ENCODE measurements around the gene RANBP17.

The RANBP17 gene

DNA sequence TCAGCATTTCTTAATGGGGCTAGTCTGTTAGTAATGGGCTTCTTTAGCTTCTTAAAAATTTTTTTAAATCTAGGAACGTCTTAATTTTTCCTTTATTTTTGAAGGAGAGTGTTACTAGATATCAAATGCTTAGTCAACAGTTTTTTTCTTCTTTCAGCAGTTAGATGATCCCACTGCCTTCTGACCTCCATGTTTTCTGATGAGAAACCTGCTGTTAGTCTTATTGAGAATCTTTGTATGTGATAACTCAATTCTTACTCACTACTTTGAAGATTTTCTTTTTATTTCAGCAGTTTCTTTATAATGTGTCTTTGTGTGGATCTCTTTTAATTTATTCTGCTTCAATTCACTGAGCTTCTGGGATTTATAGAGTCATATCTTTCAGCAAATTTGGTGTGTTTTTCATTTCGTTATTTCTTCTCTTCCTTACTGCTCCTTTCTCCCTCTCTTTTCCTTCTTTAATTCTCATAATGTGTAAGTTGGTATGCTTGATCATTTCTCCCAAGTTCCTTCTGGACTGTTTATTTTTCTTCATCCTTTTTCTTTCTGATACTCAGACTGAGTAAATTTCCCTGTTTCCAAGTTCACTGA lies 205.8 kb downstream of the RANBP17 start:
- H3K36me3 Mint-ChIP-seq (ENCODE audit: low read depth): peaks cover 83% of the 10 kb centered on the region
- H3K9me3 Mint-ChIP-seq: peaks cover 57% of the 10 kb centered on the region
- H3K4me3 Mint-ChIP-seq: no peak overlapping the region
- H3K27ac Mint-ChIP-seq: no peak overlapping the region
- TF ChIP-seq, protein P1, sequence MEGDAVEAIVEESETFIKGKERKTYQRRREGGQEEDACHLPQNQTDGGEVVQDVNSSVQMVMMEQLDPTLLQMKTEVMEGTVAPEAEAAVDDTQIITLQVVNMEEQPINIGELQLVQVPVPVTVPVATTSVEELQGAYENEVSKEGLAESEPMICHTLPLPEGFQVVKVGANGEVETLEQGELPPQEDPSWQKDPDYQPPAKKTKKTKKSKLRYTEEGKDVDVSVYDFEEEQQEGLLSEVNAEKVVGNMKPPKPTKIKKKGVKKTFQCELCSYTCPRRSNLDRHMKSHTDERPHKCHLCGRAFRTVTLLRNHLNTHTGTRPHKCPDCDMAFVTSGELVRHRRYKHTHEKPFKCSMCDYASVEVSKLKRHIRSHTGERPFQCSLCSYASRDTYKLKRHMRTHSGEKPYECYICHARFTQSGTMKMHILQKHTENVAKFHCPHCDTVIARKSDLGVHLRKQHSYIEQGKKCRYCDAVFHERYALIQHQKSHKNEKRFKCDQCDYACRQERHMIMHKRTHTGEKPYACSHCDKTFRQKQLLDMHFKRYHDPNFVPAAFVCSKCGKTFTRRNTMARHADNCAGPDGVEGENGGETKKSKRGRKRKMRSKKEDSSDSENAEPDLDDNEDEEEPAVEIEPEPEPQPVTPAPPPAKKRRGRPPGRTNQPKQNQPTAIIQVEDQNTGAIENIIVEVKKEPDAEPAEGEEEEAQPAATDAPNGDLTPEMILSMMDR (IDR thresholded peaks at IDR 0.05): no peak
- H3K4me1 Mint-ChIP-seq: no peaks in the 10 kb centered on the region
- DNase-seq: no peak
- no peaks in the 10 kb centered on the region for H3K27me3 Mint-ChIP-seq (ENCODE audit: low read depth, poor library complexity)

DNA sequence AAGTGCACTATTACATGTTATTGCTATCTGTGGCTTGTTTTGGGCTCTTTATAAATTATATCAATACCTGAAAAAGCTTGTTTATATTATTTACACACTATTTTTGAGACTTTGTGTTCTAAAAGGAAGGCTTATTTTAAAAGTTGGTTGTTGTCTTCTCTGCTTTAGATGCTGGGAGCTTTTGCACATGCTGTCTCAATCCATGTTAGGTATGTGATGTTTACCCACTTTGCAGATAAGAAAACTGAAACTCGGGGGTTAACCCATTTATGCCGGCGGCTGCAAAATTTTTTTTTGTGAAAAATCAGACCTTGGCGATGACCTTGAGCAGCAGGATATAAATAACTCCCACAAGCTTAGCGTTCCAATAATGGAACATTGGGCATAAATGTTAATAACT lies 212.9 kb downstream of the RANBP17 start:
- TF ChIP-seq, protein P1 (IDR thresholded peaks at IDR 0.05): no peak
- Mint-ChIP-seq H3K4me1 (no peaks in the 10 kb centered on the region), H3K9me3 (peaks cover 28% of the 10 kb centered on the region), H3K36me3 (ENCODE audit: low read depth) (peaks cover 58% of the 10 kb centered on the region), H3K27me3 (ENCODE audit: low read depth, poor library complexity) (no peaks in the 10 kb centered on the region), H3K27ac (no peak overlapping the region), H3K4me3 (no peak overlapping the region)
- DNase-seq: no peak

DNA sequence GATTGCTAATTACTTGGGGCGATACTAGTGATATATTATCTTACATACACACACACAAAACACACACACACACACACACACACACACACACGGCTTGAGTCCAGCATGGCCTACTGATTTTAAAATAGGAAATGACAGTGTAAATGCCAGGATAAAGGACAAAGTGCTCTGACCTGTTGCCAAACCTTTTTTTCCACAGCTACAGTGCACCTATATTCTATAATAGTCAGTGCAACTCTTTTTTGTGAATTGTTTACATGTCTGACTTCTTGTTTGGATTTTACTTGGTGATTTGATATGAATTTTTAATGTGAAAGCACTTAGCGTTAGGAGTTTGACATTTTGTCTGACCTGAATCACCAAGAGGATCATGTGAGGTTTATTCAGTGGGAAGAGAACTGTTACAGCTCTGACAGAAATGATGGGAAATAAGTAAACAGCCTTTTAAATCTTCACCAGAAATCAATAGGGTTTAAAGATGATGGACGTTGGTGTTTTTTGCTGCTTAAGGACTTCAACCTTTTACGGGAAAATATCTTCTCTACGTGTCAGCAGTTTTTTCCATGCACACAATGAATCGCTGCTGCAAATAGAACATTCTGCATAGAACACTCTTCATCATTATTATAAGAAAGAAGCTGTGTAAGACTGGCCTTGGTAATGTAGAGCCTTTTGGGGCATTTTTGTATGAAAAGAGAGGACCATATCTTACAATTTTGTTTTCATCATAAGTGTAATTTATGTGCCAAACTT lies 218.5 kb downstream of the RANBP17 start:
- H3K27me3 Mint-ChIP-seq (ENCODE audit: low read depth, poor library complexity): no peaks in the 10 kb centered on the region
- no peak for DNase-seq
- H3K4me1 Mint-ChIP-seq: peaks cover 5% of the 10 kb centered on the region
- H3K27ac Mint-ChIP-seq: peak overlapping the region; percentile 53
- H3K9me3 Mint-ChIP-seq: peaks cover 33% of the 10 kb centered on the region
- no peak overlapping the region for H3K4me3 Mint-ChIP-seq
- H3K36me3 Mint-ChIP-seq (ENCODE audit: low read depth): peaks cover 35% of the 10 kb centered on the region
- TF ChIP-seq, protein P1 (IDR thresholded peaks at IDR 0.05): no peak

DNA sequence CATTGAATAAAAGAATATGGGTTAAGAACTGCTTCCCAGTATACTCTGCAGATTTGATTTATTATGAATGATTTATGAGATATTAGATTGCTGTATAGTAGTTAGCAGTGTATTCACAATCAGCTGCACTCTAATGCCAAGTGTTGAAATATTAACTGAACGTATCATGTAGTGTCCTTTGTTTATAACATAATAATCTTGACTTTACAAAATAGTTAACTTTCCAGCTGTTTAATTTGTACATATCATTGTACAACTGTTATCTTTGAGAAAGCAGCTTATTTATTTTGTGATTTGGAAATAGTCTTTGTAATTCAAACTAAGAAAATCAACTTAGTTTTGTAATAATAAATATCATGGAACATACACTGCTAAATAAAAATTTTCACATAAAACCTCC lies 219.5 kb downstream of the RANBP17 start:
- Mint-ChIP-seq H3K9me3 (peaks cover 32% of the 10 kb centered on the region), H3K36me3 (ENCODE audit: low read depth) (peaks cover 31% of the 10 kb centered on the region), H3K4me3 (no peak overlapping the region), H3K27me3 (ENCODE audit: low read depth, poor library complexity) (no peaks in the 10 kb centered on the region), H3K27ac (no peak overlapping the region), H3K4me1 (peaks cover 5% of the 10 kb centered on the region)
- TF ChIP-seq, protein P1 (IDR thresholded peaks at IDR 0.05): no peak
- DNase-seq: no peak

DNA sequence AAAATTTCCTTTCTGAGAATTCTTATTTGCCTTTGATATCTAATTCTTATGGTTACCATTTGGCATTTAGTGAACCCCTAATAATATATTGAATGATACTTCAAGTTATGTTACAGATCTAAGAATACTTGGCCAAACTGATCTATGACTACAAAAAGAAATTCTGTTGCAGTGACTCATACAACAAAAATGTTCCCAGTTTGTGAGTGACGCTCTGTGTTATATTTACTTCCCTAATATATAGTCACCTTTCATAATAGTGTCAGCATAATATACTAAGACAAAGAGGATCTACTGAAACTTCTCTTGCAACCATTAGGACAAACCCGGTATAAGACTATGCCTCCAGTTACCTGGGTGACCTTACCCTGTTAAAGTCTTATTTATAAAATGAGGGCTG lies 230.4 kb downstream of the RANBP17 start:
- Mint-ChIP-seq H3K9me3 (peaks cover 29% of the 10 kb centered on the region), H3K27ac (no peak overlapping the region), H3K4me1 (no peaks in the 10 kb centered on the region), H3K36me3 (ENCODE audit: low read depth) (peaks cover 28% of the 10 kb centered on the region), H3K4me3 (no peak overlapping the region), H3K27me3 (ENCODE audit: low read depth, poor library complexity) (no peaks in the 10 kb centered on the region)
- no peak for DNase-seq
- TF ChIP-seq, protein P1 (IDR thresholded peaks at IDR 0.05): no peak

DNA sequence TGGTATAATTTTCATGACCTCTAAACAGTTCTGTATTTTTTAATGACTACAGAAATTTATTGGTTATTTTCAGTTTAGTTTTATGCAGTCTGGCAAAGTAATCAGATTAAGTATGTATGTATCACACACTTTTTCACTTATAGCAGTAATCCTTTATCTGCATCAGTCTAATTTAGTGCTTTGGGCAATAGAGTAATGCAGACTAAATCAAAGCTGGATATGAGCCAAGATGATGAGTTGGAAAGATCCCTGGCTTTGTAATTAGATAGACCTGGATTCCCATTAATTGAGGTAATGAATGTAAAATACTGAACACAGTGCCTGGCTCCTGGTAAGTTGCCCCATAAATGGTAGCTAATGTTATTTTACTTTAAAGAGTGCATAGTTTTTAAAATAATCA lies 231.8 kb downstream of the RANBP17 start:
- H3K36me3 Mint-ChIP-seq (ENCODE audit: low read depth): peaks cover 32% of the 10 kb centered on the region
- H3K27ac Mint-ChIP-seq: no peak overlapping the region
- TF ChIP-seq, protein P1 (IDR thresholded peaks at IDR 0.05): no peak
- H3K9me3 Mint-ChIP-seq: peaks cover 30% of the 10 kb centered on the region
- no peak for DNase-seq
- no peaks in the 10 kb centered on the region for H3K4me1 Mint-ChIP-seq
- no peaks in the 10 kb centered on the region for H3K27me3 Mint-ChIP-seq (ENCODE audit: low read depth, poor library complexity)
- no peak overlapping the region for H3K4me3 Mint-ChIP-seq

All from nephron progenitor cell (in vitro differentiated cells).